ENCODE results near the gene DEDD.
A peak's percentile ranks its signal among the peaks of the same experiment; 100 is the strongest.

The DEDD gene

DNA sequence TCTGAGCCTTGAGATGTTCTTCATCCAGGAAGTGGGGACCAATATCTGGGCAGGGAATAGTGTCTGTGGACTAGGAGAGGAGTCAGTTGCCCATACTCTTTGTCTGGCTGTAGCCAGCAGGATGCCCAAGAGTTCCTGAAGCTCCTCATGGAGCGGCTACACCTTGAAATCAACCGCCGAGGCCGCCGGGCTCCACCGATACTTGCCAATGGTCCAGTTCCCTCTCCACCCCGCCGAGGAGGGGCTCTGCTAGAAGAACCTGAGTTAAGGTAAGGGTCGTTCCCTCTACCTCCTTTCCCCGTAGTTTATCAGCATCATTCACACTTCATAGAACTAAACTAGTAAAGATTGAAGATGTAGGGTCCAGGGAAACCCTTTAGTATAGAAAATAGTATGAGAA is 30.3 kb upstream of the DEDD start:
- no peak for DNase-seq (ENCODE audit: low spot score)

DNA sequence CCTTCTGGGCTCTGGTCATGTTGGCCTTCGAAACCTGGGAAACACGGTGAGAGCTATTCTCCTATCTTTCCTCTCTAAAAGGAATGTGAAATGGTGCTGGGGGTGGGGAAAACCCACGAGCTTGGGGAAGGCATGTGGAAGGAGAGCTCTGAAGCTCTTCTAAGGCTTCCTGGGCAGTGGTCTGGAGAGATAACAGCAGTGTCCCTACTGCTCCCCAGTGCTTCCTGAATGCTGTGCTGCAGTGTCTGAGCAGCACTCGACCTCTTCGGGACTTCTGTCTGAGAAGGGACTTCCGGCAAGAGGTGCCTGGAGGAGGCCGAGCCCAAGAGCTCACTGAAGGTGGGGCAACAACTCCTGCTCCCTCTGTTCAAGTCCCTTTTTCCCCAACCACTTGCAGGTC is 29.6 kb upstream of the DEDD start:
- DNase-seq (ENCODE audit: low spot score): no peak

DNA sequence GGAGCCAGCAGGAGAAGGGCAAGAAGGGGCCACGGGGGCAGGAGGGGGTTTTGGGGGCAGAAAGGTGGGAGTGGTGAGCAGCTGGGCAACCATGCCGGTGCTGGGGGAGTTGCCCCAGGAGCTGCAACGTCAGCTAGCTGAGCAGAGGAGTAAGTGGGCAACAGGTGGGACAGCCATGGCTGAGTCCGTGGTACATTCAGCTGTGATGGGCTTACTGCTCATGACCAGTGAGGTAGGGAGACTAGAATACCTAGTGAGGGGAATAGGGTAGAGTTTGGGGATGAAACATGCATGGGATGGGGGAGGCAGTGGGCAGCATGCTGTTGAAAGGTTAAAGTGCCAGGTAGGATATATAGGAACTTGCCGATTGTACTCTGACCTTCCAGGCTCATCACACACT is 29.2 kb upstream of the DEDD start:
- no peak for DNase-seq (ENCODE audit: low spot score)

DNA sequence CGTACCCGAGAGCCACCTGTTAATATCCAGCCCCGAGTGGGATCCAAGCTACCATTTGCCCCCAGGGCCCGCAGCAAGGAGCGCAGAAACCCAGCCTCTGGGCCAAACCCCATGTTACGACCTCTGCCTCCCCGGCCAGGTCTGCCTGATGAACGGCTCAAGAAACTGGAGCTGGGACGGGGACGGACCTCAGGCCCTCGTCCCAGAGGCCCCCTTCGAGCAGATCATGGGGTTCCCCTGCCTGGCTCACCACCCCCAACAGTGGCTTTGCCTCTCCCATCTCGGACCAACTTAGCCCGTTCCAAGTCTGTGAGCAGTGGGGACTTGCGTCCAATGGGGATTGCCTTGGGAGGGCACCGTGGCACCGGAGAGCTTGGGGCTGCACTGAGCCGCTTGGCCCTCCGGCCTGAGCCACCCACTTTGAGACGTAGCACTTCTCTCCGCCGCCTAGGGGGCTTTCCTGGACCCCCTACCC is 28.2 kb upstream of the DEDD start:
- DNase-seq (ENCODE audit: low spot score): no peak

DNA sequence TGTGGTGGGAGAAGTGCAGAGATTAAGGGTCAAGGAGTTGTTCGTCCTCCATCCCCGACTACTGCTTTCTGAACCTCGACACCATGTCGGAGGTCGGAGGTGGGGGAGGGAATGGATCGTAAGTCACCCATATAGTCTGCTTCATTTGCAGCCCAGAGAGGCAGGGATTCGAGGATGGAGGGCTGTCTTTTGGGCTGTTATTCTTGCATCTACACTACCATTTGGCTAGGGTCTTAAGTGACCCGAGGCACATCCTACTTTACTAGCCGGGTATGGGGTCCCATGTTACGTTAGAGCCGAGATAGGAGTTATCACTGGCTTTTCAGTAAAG is 27.4 kb upstream of the DEDD start:
- no peak for DNase-seq (ENCODE audit: low spot score)

DNA sequence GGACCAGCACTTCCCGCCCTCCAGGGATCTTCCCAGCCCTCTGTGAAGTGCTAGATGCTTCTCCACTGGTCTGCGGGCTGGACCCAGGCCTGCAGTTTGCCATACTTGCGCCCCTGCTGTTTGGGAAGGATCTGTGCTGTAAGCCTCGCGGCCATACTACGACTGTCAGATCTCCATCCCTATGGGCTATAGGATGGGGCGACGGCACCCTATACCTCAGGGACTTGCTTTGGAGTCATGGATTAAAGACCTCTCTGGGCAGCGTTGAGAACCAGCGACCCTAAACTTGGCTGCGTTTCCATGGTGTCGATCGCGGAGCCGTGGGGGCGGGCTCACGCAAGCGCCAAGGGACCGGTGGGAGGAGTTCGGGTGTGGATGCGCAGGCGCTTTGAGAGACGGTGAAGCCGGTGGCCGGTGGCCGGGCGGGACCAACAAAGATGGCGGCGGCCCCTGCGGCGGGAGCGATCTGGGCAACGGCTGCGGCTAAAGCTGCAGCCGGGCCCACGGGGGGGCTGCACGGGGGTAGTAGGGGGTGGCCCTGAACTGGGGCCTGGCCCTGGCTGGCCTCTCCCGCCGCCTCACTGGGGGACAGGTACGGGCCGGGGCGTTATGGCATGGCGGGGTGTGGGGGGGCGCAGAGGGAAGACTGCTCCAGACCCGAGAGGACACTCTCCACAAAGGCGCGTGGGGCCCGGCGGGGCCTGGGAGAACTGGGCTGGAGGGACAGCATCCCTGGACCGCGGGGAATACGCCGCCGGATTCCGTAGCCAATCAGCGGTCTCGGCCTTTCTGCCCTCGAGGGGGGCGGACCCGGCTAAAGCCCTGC is 26.8 kb upstream of the DEDD start, which contains the start of gene USP21:
Gene USP21, plus strand, starts transcription at position 414 of the 826 bp plus-strand sequence. CDS start 1,141 bp downstream, outside the sequence.
- DNase-seq (ENCODE audit: low spot score): peak; percentile 97

DNA sequence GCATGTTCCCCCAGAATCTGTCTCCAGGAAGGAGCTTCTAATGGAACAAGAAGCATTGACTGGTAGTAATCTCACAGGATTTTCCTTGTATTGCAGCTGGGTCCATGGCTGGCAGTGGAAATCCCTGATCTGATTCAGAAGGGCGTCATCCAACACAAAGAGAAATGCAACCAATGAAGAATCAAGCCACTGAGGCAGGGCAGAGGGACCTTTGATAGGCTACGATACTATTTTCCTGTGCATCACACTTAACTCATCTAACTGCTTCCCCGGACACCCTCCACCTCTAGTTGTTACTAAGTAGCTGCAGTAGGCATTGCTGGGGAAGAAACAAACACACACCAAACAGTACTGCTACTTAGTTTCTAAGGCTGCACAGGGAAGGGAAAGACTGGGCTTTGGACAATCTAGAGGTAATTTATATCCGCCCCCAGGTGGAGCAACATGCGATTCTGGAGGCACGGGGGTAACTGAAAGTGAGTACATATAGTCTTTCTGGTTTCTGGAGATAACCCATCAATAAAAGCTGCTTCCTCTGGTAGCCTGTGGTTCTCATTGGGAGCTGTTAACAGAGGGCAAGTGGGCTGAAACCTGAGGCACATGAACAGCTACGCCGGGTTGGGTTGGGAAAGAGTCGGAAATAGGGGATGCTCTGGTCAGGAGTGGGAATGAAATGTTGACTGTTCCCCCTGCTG is 26.0 kb upstream of the DEDD start:
- DNase-seq (ENCODE audit: low spot score): no peak

DNA sequence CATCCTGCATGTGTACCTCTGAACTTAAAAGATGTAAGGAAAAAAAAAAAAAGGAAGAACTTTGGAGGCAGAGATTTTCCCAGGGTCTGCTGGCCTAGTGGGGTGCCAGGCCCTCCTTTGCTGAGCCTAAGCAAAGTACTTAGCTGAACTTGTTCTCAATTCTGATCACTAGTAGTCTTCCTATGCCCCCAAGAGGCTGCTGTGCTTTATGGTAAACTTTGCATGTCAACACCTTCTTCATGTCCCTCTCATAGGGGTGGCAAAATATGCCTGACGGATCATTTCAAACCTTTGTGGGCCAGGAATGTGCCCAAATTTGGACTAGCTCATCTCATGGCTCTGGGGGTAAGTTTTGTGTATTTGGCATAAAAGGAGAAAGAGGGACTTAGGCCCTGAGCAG is 25.4 kb upstream of the DEDD start:
- DNase-seq (ENCODE audit: low spot score): no peak

DNA sequence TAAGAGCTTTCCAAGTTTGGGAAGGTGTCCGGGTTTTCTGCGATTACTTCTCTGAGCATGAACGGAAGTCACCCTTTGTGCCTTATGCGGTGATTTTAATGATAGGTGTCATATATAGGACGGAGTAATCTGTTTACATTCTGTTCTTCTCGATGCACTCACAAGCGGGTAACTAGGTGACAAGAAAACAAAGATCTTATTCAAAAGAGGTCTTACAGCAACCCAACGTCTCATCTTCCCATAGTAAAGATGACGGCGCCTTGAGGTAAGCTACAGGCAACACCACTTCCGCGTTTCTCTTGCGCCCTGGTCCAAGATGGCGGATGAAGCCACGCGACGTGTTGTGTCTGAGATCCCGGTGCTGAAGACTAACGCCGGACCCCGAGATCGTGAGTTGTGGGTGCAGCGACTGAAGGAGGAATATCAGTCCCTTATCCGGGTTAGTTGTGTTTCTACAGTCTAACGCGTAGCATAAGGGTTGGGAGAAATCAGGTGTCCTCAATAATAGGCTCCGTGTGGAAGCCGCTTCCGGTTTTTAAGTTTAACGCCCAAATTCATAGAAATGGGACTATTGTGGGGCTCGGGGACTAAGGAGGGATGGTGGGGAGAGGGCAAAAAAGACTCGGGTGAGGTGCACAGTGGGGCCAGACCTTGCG is 21.3 kb upstream of the DEDD start, which contains the start of gene UFC1:
Gene UFC1, plus strand, starts transcription at position 297 of the 656 bp plus-strand sequence. Its CDS starts 20 bp downstream, at position 317.
- DNase-seq (ENCODE audit: low spot score): peak; percentile 79

DNA sequence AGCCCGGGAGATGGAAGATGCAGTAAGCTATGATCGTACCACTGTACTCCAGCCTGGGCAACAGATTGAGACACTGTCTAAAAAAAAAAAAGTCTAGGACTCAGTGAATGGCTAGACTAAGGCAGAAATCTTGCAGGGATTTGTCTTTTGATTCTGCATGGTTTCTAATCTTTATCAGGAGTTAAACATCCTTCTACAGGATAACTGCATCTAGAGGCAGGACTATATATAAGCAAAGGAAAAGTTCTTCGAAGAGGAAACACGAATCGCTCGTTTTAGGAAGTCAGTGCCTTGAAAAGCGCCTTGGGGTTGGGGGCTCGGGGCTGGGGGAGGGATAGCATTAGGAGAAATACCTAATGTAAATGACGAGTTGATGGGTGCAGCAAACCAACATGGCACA is 20.7 kb upstream of the DEDD start:
- DNase-seq (ENCODE audit: low spot score): no peak

DNA sequence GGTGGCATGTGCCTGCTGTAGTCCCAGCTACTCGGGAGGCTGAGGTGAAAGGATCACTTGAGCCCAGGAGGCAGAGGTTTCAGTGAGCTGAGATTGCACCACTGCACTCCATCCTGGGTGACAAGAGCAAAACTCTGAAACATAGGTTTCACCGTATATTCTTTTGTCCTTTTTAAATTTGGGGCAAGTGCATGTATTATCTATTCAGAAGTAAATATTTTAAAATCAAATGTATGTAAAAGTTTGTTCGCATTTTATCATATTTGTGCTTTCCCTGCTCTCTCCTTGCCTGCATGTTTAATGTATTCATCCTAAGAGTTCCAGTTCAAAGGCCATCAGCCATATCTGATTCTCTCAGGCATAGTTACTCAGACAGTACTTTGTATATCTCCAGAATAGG is 13.4 kb upstream of the DEDD start:
- no peak for DNase-seq (ENCODE audit: low spot score)

DNA sequence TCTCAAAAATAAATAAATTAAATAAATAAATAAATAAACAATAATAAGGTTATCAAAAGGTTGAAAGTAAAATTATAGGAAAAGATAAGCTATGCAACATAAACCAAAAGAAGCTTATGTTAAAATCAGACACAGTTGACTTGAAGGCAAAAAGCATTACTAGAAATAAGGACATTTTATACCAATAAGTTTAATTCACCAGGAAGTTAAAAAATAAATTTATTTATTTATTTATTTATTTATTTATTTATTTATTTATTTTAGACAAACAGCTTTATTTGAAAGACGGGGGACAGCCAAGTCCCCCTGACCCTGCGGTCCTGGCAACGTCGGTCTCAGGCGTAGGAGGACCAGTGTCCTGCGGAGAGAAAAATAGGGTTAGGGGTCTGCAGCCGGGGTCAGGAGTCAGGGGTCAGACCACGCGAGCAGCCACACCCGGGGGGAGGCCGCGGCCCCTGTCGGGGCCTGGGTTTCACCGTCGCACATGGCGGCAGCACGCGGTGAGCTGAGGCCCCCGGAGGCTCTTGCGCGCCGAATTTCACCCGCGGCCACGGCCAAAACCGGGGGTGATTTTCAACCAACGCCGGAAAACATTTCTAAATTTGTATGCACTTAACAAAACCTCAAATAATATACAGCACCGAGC is 8.4 kb upstream of the DEDD start:
- DNase-seq (ENCODE audit: low spot score): no peak

DNA sequence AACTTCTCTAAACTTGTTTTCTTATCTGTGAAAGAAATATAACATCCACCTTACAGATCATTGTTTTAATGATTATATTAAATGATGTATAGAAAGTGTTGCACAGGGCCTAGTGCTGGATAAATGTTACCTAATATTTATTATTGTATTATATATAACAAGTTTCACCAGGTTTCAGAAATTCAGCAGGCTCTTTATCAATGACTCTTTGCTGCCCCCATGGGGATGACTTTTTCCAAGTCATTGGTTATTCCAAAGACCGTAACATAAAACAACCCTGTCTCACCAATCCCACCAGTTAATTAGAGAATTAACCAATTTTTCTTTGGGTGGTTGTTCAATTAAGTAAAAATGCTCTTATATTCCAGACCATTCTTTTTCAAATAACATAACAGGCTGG is 7.3 kb upstream of the DEDD start:
- DNase-seq (ENCODE audit: low spot score): no peak

DNA sequence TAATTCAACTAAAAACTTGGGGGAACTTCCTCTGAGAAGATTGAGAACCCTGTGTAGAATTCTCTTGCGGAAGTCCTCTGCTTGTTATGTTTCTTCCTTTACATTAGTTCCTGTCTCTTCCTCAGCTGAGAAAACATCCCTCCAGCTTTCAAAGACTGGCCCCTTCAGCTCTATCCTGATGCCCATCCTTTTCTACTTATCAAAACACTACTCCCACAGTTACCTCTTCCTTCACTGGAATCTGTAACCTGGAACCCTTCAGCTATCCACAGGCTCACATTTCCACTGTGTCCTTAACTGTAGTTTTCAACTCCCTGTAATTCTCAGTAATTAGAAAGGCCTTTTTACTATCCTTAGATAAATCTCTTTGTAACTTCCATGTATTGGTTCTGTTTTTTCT is 6.0 kb upstream of the DEDD start:
- no peak for DNase-seq (ENCODE audit: low spot score)

DNA sequence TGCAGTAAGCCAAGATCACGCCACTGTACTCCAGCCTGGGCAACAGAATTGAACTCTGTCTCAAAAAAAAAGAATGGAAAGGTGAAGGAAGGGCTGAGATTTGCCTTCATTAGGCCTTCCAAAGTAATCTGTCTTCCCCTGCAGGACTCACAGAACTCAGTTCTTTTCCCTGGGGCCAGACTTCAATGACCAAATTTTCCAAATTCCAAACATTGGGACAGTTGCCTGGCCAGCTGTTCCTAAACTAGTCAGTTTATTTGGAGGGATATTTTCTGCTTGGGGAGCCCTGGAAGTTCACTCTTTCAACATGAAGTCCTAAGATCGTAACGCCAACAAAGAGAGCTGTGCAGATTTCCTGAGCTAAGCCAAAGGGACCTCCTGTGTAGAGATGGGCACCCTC is 5.4 kb upstream of the DEDD start:
- DNase-seq (ENCODE audit: low spot score): no peak

DNA sequence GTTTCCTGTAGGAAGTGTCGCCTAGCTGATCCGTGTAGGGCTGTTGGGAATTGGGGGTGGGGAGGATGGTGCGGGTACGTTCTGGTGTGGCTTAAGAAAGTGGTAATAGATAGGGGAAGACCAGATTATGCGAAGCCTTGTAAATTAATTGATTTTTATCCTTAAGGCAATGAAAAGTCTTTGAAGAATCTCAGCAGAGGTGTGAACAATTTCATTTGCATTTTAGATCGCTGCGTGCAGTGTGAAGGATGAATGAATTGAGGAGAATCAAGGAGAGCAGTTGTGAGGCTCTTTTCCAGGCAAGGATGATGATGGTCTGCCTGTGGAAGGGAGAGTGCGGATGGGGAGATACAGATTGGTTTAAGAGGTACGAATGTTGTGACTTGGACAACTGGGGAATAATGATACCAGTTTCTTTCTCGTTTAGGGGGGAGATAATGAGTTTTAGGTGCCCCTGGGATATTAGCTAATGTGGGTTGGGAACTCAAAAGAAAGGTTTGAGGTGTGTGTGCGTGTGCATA is 813 bp upstream of the DEDD start:
- DNase-seq (ENCODE audit: low spot score): no peak

DNA sequence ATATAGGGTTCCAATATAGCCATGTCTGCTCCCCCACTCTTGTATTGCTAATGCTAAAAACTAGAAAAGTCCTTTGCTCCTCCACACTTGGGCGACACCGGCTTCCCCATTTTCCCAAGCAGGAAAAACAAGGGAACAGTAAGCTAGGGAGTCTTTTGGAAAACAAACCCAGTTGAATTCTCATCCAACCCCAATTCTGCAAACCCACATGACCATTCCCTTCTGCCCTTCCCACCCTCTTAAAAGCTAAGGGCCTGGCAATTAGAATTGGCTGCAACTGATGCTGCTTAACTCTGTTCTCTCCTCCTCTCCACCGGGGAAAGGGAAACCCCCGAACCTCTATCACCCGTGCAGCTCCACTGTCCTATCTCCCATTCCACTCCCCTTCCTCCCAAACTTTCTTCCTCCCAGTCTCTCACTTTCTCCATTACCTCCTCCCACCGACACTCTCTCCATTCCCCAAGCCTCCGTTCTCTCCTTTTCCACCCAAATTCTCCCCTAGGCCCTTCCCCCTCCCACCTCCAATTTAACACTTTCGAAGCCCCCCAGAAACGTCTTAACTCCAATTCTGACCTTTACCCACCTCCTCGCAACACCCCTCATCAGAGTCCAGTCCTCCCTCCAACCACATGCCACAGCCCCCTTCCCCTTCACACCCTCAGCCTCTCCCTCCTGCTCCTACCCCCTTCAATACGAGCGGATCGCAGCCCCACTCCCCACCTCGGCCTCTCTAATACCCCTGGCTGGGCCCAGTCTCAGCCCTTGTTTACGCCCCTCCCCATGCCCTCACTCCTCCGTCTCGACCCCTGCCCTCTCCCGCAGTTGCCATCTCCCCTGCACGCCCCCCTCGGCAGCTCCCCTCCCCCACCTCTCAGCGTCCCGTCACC is 701 bp downstream of the DEDD start:
- peak; percentile 50 for DNase-seq (ENCODE audit: low spot score)

DNA sequence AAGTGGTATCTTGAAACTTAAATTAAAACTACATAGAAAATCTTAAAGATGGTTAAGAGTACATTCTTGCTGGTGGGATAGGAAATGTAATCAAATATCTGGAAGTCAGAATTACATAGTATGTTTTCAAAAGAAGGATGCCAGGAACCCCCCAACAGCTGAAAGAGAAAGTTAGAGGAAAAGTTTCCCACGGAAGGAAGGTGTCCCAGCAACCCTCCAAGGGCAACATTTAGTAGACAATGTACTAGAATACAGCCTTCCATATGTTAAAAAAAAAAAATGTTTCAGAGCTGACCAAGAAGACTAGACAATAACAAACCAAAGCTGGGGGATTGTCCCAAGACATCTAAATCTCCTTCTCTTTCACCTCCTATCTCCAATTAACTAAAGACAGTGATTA is 2.2 kb downstream of the DEDD start:
- no peak for DNase-seq (ENCODE audit: low spot score)

DNA sequence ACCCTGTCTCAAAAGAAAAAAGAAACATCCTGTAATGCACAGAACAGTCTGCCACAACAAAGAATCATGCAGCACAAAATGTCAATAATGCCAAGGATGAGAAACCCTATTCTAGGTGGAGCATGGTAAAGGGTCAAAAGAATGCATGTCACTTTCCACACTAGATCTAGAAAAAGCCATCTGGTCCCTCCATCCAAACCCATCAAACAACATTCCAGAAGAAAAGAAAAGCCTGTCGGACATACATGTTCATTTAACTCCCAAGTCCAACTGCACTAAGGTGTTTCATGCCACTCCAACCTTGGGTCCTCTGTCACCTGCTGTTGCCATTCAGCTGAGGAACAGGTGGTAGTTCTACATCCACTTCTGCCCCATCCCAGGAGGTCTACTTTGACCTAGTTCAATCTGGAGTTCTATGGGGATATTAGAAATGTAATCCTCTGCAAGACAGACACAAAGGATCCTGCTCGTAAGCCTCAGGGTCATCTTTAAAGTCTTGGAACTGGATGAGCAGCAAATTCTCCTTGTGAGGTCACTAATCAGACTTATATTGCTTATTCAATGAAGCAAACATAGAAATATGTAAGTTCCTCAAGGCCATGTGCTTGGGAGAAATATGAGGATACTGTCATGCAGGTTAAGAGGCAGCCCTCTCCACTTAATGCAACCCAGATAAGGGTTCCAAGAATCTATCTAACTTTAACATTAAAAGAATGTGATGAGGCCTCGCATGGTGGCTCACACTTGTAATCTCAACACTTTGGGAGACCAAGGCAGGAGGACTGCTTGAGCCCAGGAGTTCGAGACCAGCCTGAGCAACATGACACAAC is 3.7 kb downstream of the DEDD start:
- DNase-seq (ENCODE audit: low spot score): no peak

DNA sequence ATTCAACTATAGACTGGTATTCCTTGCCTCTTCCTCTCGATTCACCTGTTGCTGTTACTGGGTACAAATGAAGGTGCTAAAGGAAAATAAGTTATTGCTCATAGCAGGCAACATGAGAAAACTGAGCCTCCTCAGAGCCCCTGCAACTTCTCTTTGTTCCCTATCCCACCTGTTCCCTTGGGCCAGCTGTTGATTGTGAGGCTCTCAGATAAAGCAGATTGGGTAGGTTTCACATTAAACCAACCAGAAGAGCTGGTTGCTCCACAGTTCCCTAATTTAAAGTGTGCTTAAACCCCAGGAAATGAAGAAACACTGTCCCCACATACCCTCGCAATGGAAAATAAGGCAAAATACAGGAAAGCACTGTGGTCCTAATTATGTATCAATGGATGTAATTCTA is 4.8 kb downstream of the DEDD start:
- DNase-seq (ENCODE audit: low spot score): no peak
